ENCODE measurements around the gene KRTAP16-1. TPM values are rescaled to one million over a fixed set of nuclear protein-coding genes. Genes with fewer than 3 reads are reported as not detected.

KRTAP16-1 gene
- total RNA-seq, 1 donor from 2014 or later, result not detected

GRCh38 chr17:41340494-41340893 is 31.4 kb upstream of the KRTAP16-1 start:
- ChIA-PET CTCF (no interaction called here), POLR2A (no interaction called here)
- H3K4me3 Mint-ChIP-seq, result no peak overlapping the region
- H3K36me3 Mint-ChIP-seq (ENCODE audit: low read depth), result no peaks in the 10 kb centered on the region
- H3K27me3 Mint-ChIP-seq, result peaks cover 10% of the 10 kb centered on the region
- intact Hi-C loops (cut with micrococcal nuclease), result no loop called here
- no peak overlapping the region for H3K27ac Mint-ChIP-seq
- H3K9me3 Mint-ChIP-seq, result peaks cover 14% of the 10 kb centered on the region
- TF ChIP-seq, protein P1, sequence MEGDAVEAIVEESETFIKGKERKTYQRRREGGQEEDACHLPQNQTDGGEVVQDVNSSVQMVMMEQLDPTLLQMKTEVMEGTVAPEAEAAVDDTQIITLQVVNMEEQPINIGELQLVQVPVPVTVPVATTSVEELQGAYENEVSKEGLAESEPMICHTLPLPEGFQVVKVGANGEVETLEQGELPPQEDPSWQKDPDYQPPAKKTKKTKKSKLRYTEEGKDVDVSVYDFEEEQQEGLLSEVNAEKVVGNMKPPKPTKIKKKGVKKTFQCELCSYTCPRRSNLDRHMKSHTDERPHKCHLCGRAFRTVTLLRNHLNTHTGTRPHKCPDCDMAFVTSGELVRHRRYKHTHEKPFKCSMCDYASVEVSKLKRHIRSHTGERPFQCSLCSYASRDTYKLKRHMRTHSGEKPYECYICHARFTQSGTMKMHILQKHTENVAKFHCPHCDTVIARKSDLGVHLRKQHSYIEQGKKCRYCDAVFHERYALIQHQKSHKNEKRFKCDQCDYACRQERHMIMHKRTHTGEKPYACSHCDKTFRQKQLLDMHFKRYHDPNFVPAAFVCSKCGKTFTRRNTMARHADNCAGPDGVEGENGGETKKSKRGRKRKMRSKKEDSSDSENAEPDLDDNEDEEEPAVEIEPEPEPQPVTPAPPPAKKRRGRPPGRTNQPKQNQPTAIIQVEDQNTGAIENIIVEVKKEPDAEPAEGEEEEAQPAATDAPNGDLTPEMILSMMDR (IDR thresholded peaks at IDR 0.05), result no peak
- ATAC-seq (ENCODE audit: low read depth) (no peak), DNase-seq (no peak)
- peaks cover 9% of the 10 kb centered on the region for H3K4me1 Mint-ChIP-seq

GRCh38 chr17:41339571-41340172 is 30.6 kb upstream of the KRTAP16-1 start:
- no peak overlapping the region for H3K27ac Mint-ChIP-seq
- H3K27me3 Mint-ChIP-seq, result peaks cover 10% of the 10 kb centered on the region
- TF ChIP-seq, protein P1 (IDR thresholded peaks at IDR 0.05), result no peak
- no peak overlapping the region for H3K4me3 Mint-ChIP-seq
- no peaks in the 10 kb centered on the region for H3K36me3 Mint-ChIP-seq (ENCODE audit: low read depth)
- peaks cover 11% of the 10 kb centered on the region for H3K4me1 Mint-ChIP-seq
- POLR2A ChIA-PET, result no interaction called here
- peaks cover 14% of the 10 kb centered on the region for H3K9me3 Mint-ChIP-seq
- DNase-seq (no peak), ATAC-seq (ENCODE audit: low read depth) (no peak)
- intact Hi-C loops (cut with micrococcal nuclease), result no loop called here
- CTCF ChIA-PET, result no interaction called here

DNA sequence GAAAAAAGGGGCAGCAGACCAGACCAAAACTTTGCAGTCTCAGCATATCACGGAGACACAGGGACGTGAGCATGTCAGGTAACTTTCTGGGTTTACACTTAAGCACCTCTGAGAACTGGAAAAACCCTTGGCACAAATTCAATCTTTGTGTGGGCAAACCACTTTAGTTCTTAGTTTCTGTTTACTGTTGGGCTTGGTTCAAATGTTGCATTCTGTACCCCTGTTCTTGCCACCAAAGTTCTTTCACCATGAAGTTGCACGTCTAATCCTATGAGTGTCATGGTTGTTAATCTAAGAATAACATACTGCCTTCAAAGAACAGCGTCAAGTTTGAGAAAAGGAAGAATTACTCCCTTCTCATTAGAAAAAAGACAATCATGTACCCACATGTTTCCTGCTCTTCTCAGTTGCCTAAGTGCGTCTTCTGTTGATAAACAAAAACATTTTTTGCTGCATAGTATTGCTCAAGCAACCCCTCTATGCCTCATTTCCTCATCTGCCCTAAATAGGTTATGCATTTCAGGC is 29.9 kb upstream of the KRTAP16-1 start:
- ChIA-PET POLR2A (no interaction called here), CTCF (no interaction called here)
- no peak overlapping the region for H3K27ac Mint-ChIP-seq
- intact Hi-C loops (cut with micrococcal nuclease), result no loop called here
- no peak overlapping the region for H3K4me3 Mint-ChIP-seq
- TF ChIP-seq, protein P1 (IDR thresholded peaks at IDR 0.05), result no peak
- peaks cover 14% of the 10 kb centered on the region for H3K9me3 Mint-ChIP-seq
- DNase-seq (no peak), ATAC-seq (ENCODE audit: low read depth) (no peak)
- H3K4me1 Mint-ChIP-seq, result peaks cover 17% of the 10 kb centered on the region
- peaks cover 10% of the 10 kb centered on the region for H3K27me3 Mint-ChIP-seq
- H3K36me3 Mint-ChIP-seq (ENCODE audit: low read depth), result no peaks in the 10 kb centered on the region

- ATAC-seq (ENCODE audit: low read depth), result no peak
- ChIA-PET CTCF (no interaction called here), POLR2A (no interaction called here)
- intact Hi-C loops (cut with micrococcal nuclease), result no loop called here
- Mint-ChIP-seq H3K9me3 (no peaks in the 10 kb centered on the region), H3K36me3 (ENCODE audit: low read depth) (no peaks in the 10 kb centered on the region), H3K4me1 (peaks cover 19% of the 10 kb centered on the region), H3K27ac (no peak overlapping the region), H3K4me3 (no peak overlapping the region), H3K27me3 (peaks cover 4% of the 10 kb centered on the region)
- DNase-seq, result no peak
- TF ChIP-seq, protein P1 (IDR thresholded peaks at IDR 0.05), result no peak
Observed at GRCh38 chr17:41335747-41336146, 26.6 kb upstream of the KRTAP16-1 start.

DNA sequence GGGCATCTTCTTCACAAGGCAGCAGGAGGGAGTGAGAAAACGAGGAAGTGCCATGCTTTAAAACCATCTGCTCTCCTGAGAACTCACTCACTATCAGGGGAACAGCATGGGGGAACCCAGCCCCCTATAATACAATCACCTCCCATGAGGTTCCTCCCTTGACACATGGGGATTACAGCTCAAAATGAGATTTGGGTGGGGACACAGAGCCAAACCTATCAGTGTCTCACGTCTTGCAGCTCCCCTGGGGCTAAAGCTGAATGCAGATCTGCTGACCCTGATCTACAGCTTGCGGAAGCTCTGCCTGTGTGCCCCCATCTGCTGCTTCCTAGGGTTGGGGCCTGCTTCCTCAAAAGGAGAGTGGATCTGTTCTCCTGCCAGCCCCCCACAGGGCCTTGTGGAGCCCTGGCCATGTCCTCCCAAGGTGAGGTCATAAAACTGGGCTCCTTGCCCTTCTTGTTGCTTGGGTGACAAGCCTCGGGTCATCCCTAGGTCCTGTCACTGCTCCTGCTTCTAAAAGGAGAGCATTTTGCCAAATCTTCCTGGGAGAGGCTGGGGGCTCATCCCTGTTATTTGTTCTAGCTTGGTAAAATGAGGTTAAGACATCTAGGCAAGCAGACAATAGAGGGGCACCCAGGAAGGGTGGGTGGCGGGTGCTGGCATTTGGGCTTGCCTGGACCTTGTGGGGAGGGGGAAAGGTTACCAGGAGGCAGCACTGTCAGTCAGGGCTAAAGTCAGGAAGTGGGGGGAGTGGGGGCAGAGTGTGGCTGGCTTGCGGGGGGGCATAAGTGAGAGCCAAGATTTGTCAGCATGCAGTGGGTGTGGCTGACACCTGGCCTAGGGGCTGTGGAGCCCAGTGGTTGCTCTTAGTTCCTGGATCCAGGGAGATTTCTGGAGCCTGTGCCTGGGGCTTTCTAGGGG is 25.5 kb upstream of the KRTAP16-1 start:
- intact Hi-C loops (cut with micrococcal nuclease), result no loop called here
- Mint-ChIP-seq H3K27me3 (peaks cover 4% of the 10 kb centered on the region), H3K9me3 (no peaks in the 10 kb centered on the region), H3K4me1 (peaks cover 13% of the 10 kb centered on the region), H3K36me3 (ENCODE audit: low read depth) (no peaks in the 10 kb centered on the region), H3K4me3 (no peak overlapping the region), H3K27ac (no peak overlapping the region)
- ChIA-PET POLR2A (no interaction called here), CTCF (no interaction called here)
- TF ChIP-seq, protein P1 (IDR thresholded peaks at IDR 0.05), result no peak
- DNase-seq (no peak), ATAC-seq (ENCODE audit: low read depth) (peak; percentile 66)
